HepG2 (cell line): ENCODE data around the gene CDH2. TPM values are rescaled to one million over a fixed set of nuclear protein-coding genes. Genes with fewer than 3 reads are reported as not detected.

Source experiments
- CHCHD3 ChIP-seq: sonication (generic); formaldehyde crosslinking; IDR thresholded peaks from 2 replicates; pipeline ENCODE4 v1.8.0; 2022; ENCODE audit warnings: mild to moderate bottlenecking, missing genetic modification reagents, moderate library complexity
- EED ChIP-seq: sonication (generic); formaldehyde crosslinking; IDR thresholded peaks from 2 replicates; pipeline ENCODE4 v1.5.0; 2020; ENCODE audit warnings: mild to moderate bottlenecking, missing genetic modification reagents
- ISL2 ChIP-seq: sonication (generic); formaldehyde crosslinking; IDR thresholded peaks from 2 replicates; pipeline ENCODE4 v1.5.0; 2020; ENCODE audit warnings: missing genetic modification reagents
- KAT2B ChIP-seq: fragments of 150-350 bp; IDR thresholded peaks from 2 replicates; pipeline ENCODE4 v1.6.1; 2014; ENCODE audit warnings: low read depth, low read length, borderline replicate concordance
- KLF15 ChIP-seq: sonication (generic); formaldehyde crosslinking; IDR thresholded peaks from 2 replicates; pipeline ENCODE4 v1.8.1; 2023; ENCODE audit warnings: borderline replicate concordance, mild to moderate bottlenecking, inconsistent platforms, missing genetic modification reagents, mixed read lengths
- KMT2B ChIP-seq: IDR thresholded peaks from 2 replicates; pipeline ENCODE4 v1.6.1; 2016; ENCODE audit warnings: missing genetic modification reagents, missing compliant biosample characterization
- MTF1 ChIP-seq: sonication (generic); formaldehyde crosslinking; IDR thresholded peaks from 2 replicates; pipeline ENCODE4 v1.5.0; 2020; ENCODE audit warnings: missing genetic modification reagents
- NR1H2 ChIP-seq: sonication (generic); formaldehyde crosslinking; IDR thresholded peaks from 2 replicates; pipeline ENCODE4 v1.8.1; 2022; ENCODE audit warnings: low read depth, missing genetic modification reagents, borderline replicate concordance
- POLR2G ChIP-seq: fragments of 200-400 bp; formaldehyde crosslinking; IDR thresholded peaks from 2 replicates; pipeline ENCODE4 v1.6.1; 2018; ENCODE audit warnings: mild to moderate bottlenecking, low read depth, low read length, moderate library complexity
- SMAD3 ChIP-seq: sonication (generic); formaldehyde crosslinking; IDR thresholded peaks from 2 replicates; pipeline ENCODE4 v1.4.0; 2020; ENCODE audit warnings: missing genetic modification reagents
- SMARCC2 ChIP-seq: fragments of 450-650 bp; IDR thresholded peaks from 2 replicates; pipeline ENCODE4 v1.6.1; 2017; ENCODE audit warnings: antibody characterized with exemption, mild to moderate bottlenecking
- ZNF564 ChIP-seq: sonication (generic); formaldehyde crosslinking; IDR thresholded peaks from 2 replicates; pipeline ENCODE4 v1.8.1; 2023; ENCODE audit warnings: mild to moderate bottlenecking, missing genetic modification reagents
- ZNF577 ChIP-seq: sonication (generic); formaldehyde crosslinking; IDR thresholded peaks from 2 replicates; pipeline ENCODE4 v1.4.0; 2020; ENCODE audit warnings: mild to moderate bottlenecking, low read depth, missing genetic modification reagents, borderline replicate concordance
- ZNF652 ChIP-seq: IDR thresholded peaks from 2 replicates; pipeline ENCODE4 v1.6.1; 2016; ENCODE audit warnings: low read depth, borderline replicate concordance
- ZNF768 ChIP-seq: sonication (generic); formaldehyde crosslinking; IDR thresholded peaks from 2 replicates; pipeline ENCODE4 v1.4.0; 2020; ENCODE audit warnings: missing genetic modification reagents
- polyA plus RNA-seq, 8 experiments: library from polyadenylated mRNA; depleted of rRNA in 3 of 8; stranded (reverse) in 7 of 8; unstranded in 1 of 8; fragments of >200 nt; fragmentation: Illumina TruSeq in 4 of 8; extraction: Trizol in 4 of 8; gene quantifications; 2 replicates each; pipeline versions ENCODE4 v1.2.1 to v1.2.3, GENCODE V29; 2011 to 2016; ENCODE audit warnings: low read depth in 4 of 8, missing spikeins in 1 of 8, mixed read lengths in 1 of 8; ENCODE audit not compliant: insufficient read depth in 1 of 8
- total RNA-seq, 5 experiments: library from RNA; depleted of rRNA; stranded (reverse); fragments of >200 nt; fragmentation: Illumina TruSeq; extraction: Trizol; gene quantifications; 2 replicates each; pipeline ENCODE4 v1.2.3, GENCODE V29; 2016; ENCODE audit warnings: low read depth in 1 of 5
- TF ChIP-seq, protein P1 (sequence below): sonication (generic); formaldehyde crosslinking; IDR thresholded peaks from 2 replicates; pipeline ENCODE4 v1.4.0; 2020; ENCODE audit warnings: missing genetic modification reagents; ENCODE audit errors: not compliant biosample characterization
- TF ChIP-seq, protein P2 (sequence below): fragments of 450-650 bp; IDR thresholded peaks from 2 replicates; pipeline ENCODE4 v1.6.1; 2016
- TF ChIP-seq, protein P3 (sequence below): sonication (generic); formaldehyde crosslinking; IDR thresholded peaks from 2 replicates; pipeline ENCODE4 v1.4.0; 2020; ENCODE audit warnings: missing genetic modification reagents, borderline replicate concordance
- TF ChIP-seq, protein P4 (sequence below): sonication (generic); formaldehyde crosslinking; IDR thresholded peaks from 2 replicates; pipeline ENCODE4 v1.8.1; 2023; ENCODE audit warnings: mild to moderate bottlenecking, moderate library complexity, missing genetic modification reagents
- TF ChIP-seq, protein P5 (sequence below): sonication (generic); formaldehyde crosslinking; IDR thresholded peaks from 2 replicates; pipeline ENCODE4 v1.8.1; 2023; ENCODE audit warnings: mild to moderate bottlenecking, missing genetic modification reagents

The CDH2 gene
- total and polyA plus RNA-seq, 2 of the 13 experiments (the other 11 are each of a cell fraction or from before 2014, with no cell fraction given), result 18.6 to 36.1 TPM

DNA sequence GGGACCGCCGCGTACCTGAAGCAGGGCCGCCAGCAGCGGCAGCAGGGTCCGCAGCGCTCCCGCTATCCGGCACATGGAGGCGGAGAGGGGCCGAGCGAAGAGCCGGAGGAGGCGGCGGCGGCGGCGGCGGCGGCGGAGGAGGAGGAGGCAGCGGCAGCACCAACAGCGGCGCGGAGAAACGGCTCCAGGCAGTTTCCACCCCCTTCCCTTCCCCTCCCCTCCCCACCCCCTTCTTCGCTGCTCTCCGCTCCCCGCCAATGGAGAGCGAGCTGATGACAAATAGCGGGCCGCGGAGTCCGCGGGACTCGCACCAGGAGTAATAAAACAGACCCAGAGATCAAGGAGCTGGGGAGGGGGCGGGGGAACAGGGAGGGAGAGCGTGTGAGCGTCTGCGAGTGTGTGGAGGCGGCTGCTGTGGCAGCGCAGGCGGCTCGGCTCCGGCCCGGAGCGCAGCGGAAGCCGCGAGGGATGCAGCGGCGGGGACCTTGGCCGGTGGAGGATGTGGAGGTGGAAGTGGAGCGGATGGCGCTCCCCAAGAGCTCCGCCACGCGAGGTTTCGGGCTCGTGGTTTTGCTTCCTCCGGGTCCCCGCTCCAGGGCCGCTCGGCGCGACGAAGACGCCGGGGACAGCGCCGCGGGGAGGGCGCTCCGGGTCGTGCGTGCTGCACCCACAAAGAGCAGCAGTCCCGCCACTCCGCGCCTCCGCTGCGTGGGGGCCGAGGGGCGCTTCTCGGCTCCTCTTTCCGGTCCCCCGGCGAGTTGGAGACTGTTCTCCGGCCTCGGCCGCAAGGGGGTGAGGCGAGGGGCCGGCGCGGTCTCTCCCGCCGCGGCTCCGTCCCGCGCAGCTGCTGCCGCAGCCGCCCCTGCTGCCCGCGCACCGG lies at the start of gene CDH2 (continued):
- no peak for TF ChIP-seq KAT2B
- TF ChIP-seq SMAD3, result no peak
- TF ChIP-seq MTF1 (CRISPR knock-in tag), result no peak
- no peak for TF ChIP-seq KMT2B
- TF ChIP-seq, protein P1, sequence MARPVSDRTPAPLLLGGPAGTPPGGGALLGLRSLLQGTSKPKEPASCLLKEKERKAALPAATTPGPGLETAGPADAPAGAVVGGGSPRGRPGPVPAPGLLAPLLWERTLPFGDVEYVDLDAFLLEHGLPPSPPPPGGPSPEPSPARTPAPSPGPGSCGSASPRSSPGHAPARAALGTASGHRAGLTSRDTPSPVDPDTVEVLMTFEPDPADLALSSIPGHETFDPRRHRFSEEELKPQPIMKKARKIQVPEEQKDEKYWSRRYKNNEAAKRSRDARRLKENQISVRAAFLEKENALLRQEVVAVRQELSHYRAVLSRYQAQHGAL, result no peak
- no peak for TF ChIP-seq EED (CRISPR knock-in tag)
- TF ChIP-seq, protein P2, sequence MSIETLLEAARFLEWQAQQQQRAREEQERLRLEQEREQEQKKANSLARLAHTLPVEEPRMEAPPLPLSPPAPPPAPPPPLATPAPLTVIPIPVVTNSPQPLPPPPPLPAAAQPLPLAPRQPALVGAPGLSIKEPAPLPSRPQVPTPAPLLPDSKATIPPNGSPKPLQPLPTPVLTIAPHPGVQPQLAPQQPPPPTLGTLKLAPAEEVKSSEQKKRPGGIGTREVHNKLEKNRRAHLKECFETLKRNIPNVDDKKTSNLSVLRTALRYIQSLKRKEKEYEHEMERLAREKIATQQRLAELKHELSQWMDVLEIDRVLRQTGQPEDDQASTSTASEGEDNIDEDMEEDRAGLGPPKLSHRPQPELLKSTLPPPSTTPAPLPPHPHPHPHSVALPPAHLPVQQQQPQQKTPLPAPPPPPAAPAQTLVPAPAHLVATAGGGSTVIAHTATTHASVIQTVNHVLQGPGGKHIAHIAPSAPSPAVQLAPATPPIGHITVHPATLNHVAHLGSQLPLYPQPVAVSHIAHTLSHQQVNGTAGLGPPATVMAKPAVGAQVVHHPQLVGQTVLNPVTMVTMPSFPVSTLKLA, result no peak
- TF ChIP-seq, protein P3, sequence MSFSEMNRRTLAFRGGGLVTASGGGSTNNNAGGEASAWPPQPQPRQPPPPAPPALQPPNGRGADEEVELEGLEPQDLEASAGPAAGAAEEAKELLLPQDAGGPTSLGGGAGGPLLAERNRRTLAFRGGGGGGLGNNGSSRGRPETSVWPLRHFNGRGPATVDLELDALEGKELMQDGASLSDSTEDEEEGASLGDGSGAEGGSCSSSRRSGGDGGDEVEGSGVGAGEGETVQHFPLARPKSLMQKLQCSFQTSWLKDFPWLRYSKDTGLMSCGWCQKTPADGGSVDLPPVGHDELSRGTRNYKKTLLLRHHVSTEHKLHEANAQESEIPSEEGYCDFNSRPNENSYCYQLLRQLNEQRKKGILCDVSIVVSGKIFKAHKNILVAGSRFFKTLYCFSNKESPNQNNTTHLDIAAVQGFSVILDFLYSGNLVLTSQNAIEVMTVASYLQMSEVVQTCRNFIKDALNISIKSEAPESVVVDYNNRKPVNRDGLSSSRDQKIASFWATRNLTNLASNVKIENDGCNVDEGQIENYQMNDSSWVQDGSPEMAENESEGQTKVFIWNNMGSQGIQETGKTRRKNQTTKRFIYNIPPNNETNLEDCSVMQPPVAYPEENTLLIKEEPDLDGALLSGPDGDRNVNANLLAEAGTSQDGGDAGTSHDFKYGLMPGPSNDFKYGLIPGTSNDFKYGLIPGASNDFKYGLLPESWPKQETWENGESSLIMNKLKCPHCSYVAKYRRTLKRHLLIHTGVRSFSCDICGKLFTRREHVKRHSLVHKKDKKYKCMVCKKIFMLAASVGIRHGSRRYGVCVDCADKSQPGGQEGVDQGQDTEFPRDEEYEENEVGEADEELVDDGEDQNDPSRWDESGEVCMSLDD (CRISPR knock-in tag), result no peak
- no peak for TF ChIP-seq ISL2
- TF ChIP-seq, protein P4, sequence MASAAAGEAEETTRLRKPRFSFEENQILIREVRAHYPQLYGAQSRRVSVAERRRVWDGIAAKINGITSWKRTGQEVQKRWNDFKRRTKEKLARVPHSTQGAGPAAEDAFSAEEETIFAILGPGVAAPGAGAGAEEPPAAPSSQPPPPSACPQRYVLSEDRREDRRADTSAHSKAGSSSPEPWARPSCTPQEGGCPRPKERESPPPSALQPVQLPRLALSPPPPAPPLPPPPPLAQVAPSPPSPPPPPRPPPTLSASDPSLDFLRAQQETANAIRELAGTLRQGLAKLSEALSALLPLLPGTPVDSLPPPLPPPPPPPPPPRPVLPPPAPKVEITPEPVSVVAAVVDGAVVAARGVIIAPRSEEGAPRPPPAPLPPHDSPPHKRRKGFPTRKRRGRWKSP, result no peak
- TF ChIP-seq ZNF768 (CRISPR knock-in tag), result no peak
- no peak for TF ChIP-seq ZNF577 (CRISPR knock-in tag)
- no peak for TF ChIP-seq SMARCC2
- TF ChIP-seq POLR2G, result no peak
- no peak for TF ChIP-seq ZNF652 (CRISPR knock-in tag)
- no peak for TF ChIP-seq NR1H2 (CRISPR knock-in tag)
- TF ChIP-seq, protein P5, sequence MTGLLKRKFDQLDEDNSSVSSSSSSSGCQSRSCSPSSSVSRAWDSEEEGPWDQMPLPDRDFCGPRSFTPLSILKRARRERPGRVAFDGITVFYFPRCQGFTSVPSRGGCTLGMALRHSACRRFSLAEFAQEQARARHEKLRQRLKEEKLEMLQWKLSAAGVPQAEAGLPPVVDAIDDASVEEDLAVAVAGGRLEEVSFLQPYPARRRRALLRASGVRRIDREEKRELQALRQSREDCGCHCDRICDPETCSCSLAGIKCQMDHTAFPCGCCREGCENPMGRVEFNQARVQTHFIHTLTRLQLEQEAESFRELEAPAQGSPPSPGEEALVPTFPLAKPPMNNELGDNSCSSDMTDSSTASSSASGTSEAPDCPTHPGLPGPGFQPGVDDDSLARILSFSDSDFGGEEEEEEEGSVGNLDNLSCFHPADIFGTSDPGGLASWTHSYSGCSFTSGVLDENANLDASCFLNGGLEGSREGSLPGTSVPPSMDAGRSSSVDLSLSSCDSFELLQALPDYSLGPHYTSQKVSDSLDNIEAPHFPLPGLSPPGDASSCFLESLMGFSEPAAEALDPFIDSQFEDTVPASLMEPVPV (CRISPR knock-in tag), result no peak
- no peak for TF ChIP-seq CHCHD3
- TF ChIP-seq KLF15, result no peak
- TF ChIP-seq ZNF564 (CRISPR knock-in tag), result no peak
